Parathyroid adenoma (tissue), 2 donors: ENCODE measurements around the gene PPIE.
"Not testable (repeated sequence)": the region's sequence is repeated elsewhere in the genome, so short reads cannot be mapped to it uniquely, and the experiment has no call there.

Experiments
- H2AFZ ChIP-seq: fragments of 300-600 bp; sonication (generic); one replicate; pipeline ENCODE4 v1.7.0; 2017; ENCODE audit warnings: antibody characterized with exemption, mild to moderate bottlenecking
- H3K27ac ChIP-seq: fragments of 300-600 bp; sonication (generic); one replicate; pipeline ENCODE4 v1.7.0; 2017
- H3K27me3 ChIP-seq: fragments of 300-600 bp; sonication (generic); one replicate; pipeline ENCODE4 v1.7.0; 2017; ENCODE audit warnings: low read length; ENCODE audit not compliant: control insufficient read depth, insufficient read depth
- H3K36me3 ChIP-seq: fragments of 300-600 bp; sonication (generic); one replicate; pipeline ENCODE4 v1.7.0; 2017; ENCODE audit warnings: low read length; ENCODE audit not compliant: control insufficient read depth, insufficient read depth
- H3K4me1 ChIP-seq: fragments of 300-600 bp; sonication (generic); one replicate; pipeline ENCODE4 v1.7.0; 2017; ENCODE audit warnings: control low read depth
- H3K4me2 ChIP-seq: fragments of 300-600 bp; sonication (generic); one replicate; pipeline ENCODE4 v1.7.0; 2017; ENCODE audit warnings: low read length
- H3K4me3 ChIP-seq: fragments of 300-600 bp; sonication (generic); one replicate; pipeline ENCODE4 v1.7.0; 2017; ENCODE audit warnings: low read depth, low read length
- H3K79me2 ChIP-seq: fragments of 300-600 bp; sonication (generic); one replicate; pipeline ENCODE4 v1.7.0; 2017; ENCODE audit warnings: control low read depth
- H3K9ac ChIP-seq: fragments of 300-600 bp; sonication (generic); one replicate; pipeline ENCODE4 v1.7.0; 2017; ENCODE audit warnings: mild to moderate bottlenecking
- H3K9me3 ChIP-seq: fragments of 300-600 bp; sonication (generic); one replicate; pipeline ENCODE4 v1.7.0; 2017; ENCODE audit warnings: low read length; ENCODE audit not compliant: control insufficient read depth
- TF ChIP-seq, protein P1 (sequence below): fragments of 300-600 bp; sonication (generic); IDR thresholded peaks from one replicate; pipeline ENCODE4 v1.7.0; 2017; ENCODE audit warnings: antibody characterized with exemption, mild to moderate bottlenecking
- donor health status: primary hyperparathyroidism.

Gene PPIE

DNA sequence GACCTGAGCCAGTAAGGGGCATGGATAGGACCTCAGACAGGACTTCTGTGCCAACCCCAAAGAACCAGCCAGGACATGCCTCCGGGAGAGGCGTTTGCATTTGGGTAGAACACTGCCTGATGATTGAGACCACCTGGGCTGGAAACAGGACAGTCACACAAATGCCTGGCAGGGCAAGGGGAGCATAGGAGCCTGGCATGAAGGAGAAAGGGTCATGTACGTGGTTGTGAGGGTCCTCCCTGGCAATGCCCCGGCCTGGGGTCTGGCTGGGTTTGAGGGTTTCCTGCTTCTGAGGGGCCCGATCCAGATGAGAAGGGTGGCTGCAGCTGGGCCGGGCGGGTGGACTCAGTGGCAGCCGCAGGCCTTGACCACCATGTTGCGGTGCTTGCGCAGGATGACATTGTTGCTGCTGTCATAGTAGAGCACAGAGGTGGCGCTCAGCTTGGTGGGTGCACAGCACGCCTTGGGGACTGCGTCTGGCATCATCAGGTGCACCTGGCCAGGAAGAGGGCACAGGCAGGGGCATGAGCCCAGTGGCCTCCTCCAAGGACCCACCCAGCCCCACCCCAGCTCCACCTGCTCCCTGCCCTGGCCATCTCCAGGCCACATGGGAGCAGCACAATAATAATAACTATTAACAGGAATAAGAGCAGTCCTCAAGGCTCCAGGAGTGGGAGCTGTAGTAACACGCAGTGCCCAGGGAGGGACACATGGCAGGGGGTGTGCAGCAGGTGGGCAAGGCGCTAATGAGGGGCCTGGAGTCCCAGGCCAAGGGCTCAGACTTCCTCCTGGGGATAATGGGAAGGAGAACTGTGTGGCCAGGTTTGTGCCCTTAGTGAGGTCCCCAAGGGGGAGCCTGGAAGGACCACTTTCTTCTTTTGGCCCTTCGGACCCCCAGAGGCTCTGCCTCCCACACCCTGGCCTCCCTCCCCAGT lies 21.7 kb downstream of the PPIE start:
- Histone ChIP-seq H3K4me3 (no peak overlapping the region), H3K79me2 (no peaks in the 10 kb centered on the region), H3K9ac (no peak overlapping the region), H3K4me2 (no peak overlapping the region), H3K27me3 (no peaks in the 10 kb centered on the region), H3K36me3 (no peaks in the 10 kb centered on the region), H3K9me3 (no peaks in the 10 kb centered on the region), H3K27ac (no peak overlapping the region), H2AFZ (no peak overlapping the region), H3K4me1 (no peaks in the 10 kb centered on the region)
- TF ChIP-seq, protein P1, sequence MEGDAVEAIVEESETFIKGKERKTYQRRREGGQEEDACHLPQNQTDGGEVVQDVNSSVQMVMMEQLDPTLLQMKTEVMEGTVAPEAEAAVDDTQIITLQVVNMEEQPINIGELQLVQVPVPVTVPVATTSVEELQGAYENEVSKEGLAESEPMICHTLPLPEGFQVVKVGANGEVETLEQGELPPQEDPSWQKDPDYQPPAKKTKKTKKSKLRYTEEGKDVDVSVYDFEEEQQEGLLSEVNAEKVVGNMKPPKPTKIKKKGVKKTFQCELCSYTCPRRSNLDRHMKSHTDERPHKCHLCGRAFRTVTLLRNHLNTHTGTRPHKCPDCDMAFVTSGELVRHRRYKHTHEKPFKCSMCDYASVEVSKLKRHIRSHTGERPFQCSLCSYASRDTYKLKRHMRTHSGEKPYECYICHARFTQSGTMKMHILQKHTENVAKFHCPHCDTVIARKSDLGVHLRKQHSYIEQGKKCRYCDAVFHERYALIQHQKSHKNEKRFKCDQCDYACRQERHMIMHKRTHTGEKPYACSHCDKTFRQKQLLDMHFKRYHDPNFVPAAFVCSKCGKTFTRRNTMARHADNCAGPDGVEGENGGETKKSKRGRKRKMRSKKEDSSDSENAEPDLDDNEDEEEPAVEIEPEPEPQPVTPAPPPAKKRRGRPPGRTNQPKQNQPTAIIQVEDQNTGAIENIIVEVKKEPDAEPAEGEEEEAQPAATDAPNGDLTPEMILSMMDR: no peak

GRCh38 chr1:39761016-39761415 lies 22.3 kb downstream of the PPIE start:
- H3K4me2 ChIP-seq: no peak overlapping the region
- H3K9me3 ChIP-seq: no peaks in the 10 kb centered on the region
- H3K4me3 ChIP-seq: no peak overlapping the region
- H3K36me3 ChIP-seq: no peaks in the 10 kb centered on the region
- no peak overlapping the region for H3K27ac ChIP-seq
- H3K79me2 ChIP-seq: no peaks in the 10 kb centered on the region
- H3K27me3 ChIP-seq: no peaks in the 10 kb centered on the region
- TF ChIP-seq, protein P1: no peak
- no peaks in the 10 kb centered on the region for H3K4me1 ChIP-seq
- no peak overlapping the region for H2AFZ ChIP-seq
- no peak overlapping the region for H3K9ac ChIP-seq

DNA sequence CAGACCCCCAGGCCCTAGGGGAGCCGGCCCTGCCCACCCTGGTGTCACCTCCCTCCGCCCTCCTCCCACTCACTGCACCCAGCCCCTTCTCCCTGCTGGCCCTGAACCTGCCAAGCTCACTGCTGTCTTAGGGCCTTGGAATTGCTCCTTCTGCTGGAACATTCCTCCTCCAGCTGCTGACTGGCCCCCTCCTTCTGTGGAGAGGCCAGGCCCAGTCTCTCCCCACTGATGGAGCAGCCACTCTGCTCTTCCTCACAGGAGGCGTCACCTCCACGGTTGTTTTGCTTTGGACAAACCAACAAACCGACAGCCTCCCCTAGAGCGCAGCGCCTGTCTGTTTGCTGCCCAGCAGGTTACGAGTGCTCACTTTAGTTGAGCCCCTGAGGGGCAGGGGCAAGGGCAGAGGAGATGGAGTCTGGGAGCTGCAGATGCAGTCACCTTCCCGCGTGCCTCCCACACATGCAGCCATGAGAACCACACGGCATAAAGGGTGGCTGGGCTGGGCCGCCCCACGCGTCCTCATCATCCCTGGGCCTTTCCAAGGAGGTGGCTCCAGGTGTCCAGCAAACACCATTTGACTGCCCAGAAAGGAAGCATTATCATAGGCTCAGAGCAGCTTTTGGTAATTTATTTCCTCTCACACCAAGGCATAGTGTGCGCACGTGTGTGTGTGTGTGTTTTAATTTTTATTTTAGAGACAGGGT lies 23.0 kb downstream of the PPIE start:
- H3K4me1 ChIP-seq: no peaks in the 10 kb centered on the region
- H3K4me2 ChIP-seq: no peak overlapping the region
- H3K36me3 ChIP-seq: no peaks in the 10 kb centered on the region
- no peak overlapping the region for H2AFZ ChIP-seq
- no peak overlapping the region for H3K9ac ChIP-seq
- no peaks in the 10 kb centered on the region for H3K79me2 ChIP-seq
- TF ChIP-seq, protein P1: no peak
- no peaks in the 10 kb centered on the region for H3K27me3 ChIP-seq
- no peak overlapping the region for H3K27ac ChIP-seq
- H3K4me3 ChIP-seq: no peak overlapping the region
- H3K9me3 ChIP-seq: no peaks in the 10 kb centered on the region

DNA sequence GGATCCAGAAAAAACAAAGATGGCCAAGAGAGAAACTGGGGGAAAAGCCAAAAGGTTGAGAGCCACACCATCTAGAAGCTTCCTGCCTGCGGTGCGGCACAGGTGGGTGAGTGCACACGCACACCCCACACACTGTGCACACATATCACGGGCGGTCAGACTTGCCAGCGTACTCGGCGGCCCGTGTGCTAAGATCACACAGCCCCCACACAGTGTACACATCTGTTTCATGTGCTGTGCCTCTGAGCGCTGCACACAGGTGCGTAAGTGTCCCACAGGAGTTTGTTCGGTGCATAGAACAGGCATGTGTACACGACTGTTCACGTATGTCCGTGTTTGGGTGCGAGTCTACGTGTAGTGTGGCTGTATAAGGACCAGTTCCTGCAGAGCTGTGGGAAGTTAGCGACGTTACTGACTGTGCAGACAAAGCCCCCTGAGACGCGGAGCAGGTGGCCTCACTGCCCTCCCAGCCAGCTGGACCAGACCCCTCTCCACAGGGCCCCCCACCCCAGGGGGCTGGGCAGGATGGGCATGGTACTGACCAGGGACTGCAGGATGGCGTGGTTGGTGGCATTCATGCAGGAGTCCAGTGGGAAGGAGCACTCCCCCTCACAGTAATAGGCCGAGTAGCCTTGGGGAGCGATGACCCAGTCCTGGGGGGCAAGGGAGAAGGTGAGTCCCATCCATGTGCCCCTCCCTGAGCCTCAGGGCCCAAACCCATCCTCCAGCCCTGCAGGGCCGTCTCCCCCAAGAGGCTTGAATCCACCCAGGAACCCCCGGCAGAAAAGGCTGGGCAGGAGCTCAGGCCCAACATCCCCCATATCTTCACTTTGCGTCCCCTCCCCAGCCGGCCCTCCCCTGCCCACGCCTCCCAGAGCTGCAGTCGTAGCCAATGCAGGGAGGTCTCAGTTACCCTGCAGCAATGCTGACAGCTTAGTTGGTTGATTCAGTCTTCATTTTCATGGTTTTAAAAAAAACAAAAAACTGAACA lies 24.2 kb downstream of the PPIE start:
- Histone ChIP-seq H3K4me3 (no peak overlapping the region), H3K79me2 (no peaks in the 10 kb centered on the region), H3K4me1 (no peaks in the 10 kb centered on the region), H3K36me3 (no peaks in the 10 kb centered on the region), H3K27ac (no peak overlapping the region), H2AFZ (no peak overlapping the region), H3K9ac (no peak overlapping the region), H3K4me2 (no peak overlapping the region), H3K9me3 (no peaks in the 10 kb centered on the region), H3K27me3 (no peaks in the 10 kb centered on the region)
- TF ChIP-seq, protein P1: no peak

DNA sequence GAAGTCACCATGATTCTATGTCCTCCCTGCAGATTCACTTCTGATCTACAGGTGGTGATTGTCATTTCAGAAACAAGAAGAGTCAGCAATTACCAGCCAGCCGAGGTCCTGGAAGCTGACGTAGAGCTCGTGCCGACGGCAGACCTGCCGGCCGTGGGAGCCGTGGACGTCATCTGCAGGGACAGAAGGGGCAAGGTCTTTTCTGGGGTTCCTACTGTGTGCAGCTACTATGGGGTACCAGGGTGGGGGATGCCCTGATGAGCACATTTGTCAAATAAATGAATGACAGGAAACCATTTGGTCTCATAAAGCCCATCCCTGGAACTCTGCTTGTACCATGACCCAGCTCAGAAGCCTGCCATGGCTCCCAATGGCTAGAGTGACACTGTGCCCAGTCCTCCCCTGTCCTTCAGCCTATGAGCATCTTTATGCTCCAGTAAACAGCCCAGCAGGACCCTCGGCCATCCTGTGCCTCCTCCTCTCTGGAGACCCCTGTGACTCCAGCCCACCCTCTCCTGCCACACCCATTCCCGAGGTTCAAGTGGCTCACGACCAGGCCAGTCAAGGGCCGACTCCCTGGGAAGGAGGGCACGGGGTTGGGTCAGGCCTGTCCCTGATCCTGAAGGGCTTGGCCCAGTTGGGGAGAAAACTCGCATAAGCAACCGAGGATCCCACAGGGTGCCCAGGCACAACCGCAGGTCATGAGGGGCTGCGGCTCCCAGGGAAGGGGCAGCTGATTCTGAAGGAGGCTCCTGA lies 25.1 kb downstream of the PPIE start:
- H3K4me3 ChIP-seq, H3K27ac ChIP-seq, H3K27me3 ChIP-seq, H3K79me2 ChIP-seq, H2AFZ ChIP-seq, H3K9ac ChIP-seq, H3K4me1 ChIP-seq, H3K36me3 ChIP-seq, H3K4me2 ChIP-seq, H3K9me3 ChIP-seq: not testable (repeated sequence)

GRCh38 chr1:39764512-39764911 lies 25.8 kb downstream of the PPIE start:
- not testable (repeated sequence) for H3K4me3 ChIP-seq, H3K9ac ChIP-seq, H3K36me3 ChIP-seq, H3K4me1 ChIP-seq, H3K27me3 ChIP-seq, H3K9me3 ChIP-seq, H3K27ac ChIP-seq, H3K4me2 ChIP-seq, H2AFZ ChIP-seq, H3K79me2 ChIP-seq
